HG02870 (cell line): ENCODE measurements around the gene KCNJ4.
"Not testable (repeated sequence)": the region's sequence is repeated elsewhere in the genome, so short reads cannot be mapped to it uniquely, and the experiment has no call there.

Experiments
- ATAC-seq: cut with Tn5 transposase; IDR thresholded peaks from one replicate; pipeline ENCODE4 v1.9.1; 2021; ENCODE audit warnings: mild to moderate bottlenecking, moderate library complexity; ENCODE audit not compliant: unreplicated experiment

The KCNJ4 gene

DNA sequence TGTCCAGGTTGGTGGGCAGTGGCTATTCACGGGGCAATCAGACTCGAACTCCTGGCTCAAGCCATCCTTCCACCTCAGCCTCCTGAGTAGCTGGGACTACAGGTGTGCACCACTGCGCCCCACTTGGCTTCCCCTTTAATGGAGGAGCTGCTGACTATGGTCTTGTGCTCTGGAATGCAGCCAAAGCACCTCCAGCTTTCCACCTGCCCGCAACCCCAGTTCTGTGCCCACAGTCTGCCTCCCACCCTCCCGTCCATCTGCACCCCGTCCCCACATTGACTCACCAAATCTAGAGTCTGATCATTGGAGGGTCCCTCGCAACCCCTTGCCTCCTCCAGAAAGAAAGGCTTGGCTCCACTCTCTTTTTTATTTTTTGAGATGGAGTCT, 41.0 kb downstream of the KCNJ4 start:
- ATAC-seq, result no peak

- no peak for ATAC-seq
These were observed 41.7 kb downstream of the KCNJ4 start for GRCh38 chr22:38413085-38414008.

- ATAC-seq, result no peak
These were observed 42.4 kb downstream of the KCNJ4 start for GRCh38 chr22:38412435-38413084.

- no peak for ATAC-seq
These were observed 44.0 kb downstream of the KCNJ4 start for GRCh38 chr22:38411016-38411415.

GRCh38 chr22:38409916-38410315, 45.1 kb downstream of the KCNJ4 start:
- ATAC-seq, result not testable (repeated sequence)

- no peak for ATAC-seq
These were observed 48.4 kb downstream of the KCNJ4 start for GRCh38 chr22:38406617-38407016.

GRCh38 chr22:38404419-38404818, 50.6 kb downstream of the KCNJ4 start:
- no peak for ATAC-seq

- ATAC-seq, result no peak
These were observed 51.2 kb downstream of the KCNJ4 start for GRCh38 chr22:38403812-38404211.

- ATAC-seq, result no peak
These were observed 52.8 kb downstream of the KCNJ4 start for GRCh38 chr22:38402204-38402603.

- no peak for ATAC-seq
These were observed 53.5 kb downstream of the KCNJ4 start for GRCh38 chr22:38401336-38402084.

- not testable (repeated sequence) for ATAC-seq
These were observed 54.7 kb downstream of the KCNJ4 start for GRCh38 chr22:38400256-38400655.

- ATAC-seq, result peak; percentile 40
These were observed 56.2 kb downstream of the KCNJ4 start for GRCh38 chr22:38398609-38399461.

- peak; percentile 36 for ATAC-seq
These were observed 56.8 kb downstream of the KCNJ4 start for GRCh38 chr22:38398181-38398608.

GRCh38 chr22:38397189-38398085, 57.6 kb downstream of the KCNJ4 start:
- ATAC-seq, result no peak

GRCh38 chr22:38396440-38397069, 58.4 kb downstream of the KCNJ4 start:
- not testable (repeated sequence) for ATAC-seq

- ATAC-seq, result not testable (repeated sequence)
These were observed 59.1 kb downstream of the KCNJ4 start for GRCh38 chr22:38395944-38396343.

GRCh38 chr22:38394929-38395624, 59.9 kb downstream of the KCNJ4 start:
- not testable (repeated sequence) for ATAC-seq

- ATAC-seq, result peak; percentile 53
These were observed 65.6 kb downstream of the KCNJ4 start for GRCh38 chr22:38389428-38389818.
